HG03025 (cell line): ENCODE data around the gene EPHA10.
"Not testable (repeated sequence)": the region's sequence is repeated elsewhere in the genome, so short reads cannot be mapped to it uniquely, and the experiment has no call there.

ENCODE experiments used
- ATAC-seq: cut with Tn5 transposase; IDR thresholded peaks from one replicate; pipeline ENCODE4 v1.9.1; 2021; ENCODE audit warnings: mild to moderate bottlenecking, moderate library complexity; ENCODE audit not compliant: unreplicated experiment, low FRiP score

The EPHA10 gene

DNA sequence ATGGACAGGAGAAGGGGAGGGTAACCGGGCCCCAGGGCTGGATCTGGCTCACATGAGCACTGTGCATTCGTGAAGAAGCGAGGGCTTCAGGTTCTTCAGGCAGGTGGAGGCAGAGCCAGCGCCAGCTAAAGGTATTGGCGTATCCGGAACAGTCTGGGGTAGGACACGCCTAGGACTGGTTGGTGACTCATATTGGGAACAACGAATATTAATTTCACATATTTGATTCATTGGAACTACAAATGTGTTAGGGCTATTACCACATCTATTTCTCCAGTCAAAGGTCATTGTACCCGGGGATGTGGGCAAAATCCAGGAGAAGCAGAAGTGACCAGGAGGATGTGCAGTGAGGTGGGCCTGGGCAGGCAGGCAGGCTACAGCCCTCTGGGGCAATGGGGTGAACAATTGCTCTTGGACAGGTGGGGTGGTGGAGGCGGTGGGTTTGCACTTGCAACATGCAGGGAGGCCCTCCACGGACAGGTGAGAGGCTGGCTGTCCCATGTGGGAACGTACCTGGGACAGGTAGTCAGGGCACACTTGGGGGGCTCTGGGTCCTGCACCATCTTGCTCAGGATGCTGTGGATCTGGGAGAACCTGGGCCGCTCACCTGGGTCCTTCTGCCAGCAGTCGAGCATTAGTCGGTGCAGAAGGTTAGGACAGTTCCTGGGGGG lies 45.9 kb downstream of the EPHA10 start:
- ATAC-seq, result no peak

GRCh38 chr1:37718181-37718900 lies 46.6 kb downstream of the EPHA10 start:
- no peak for ATAC-seq

- ATAC-seq, result no peak
Measured at GRCh38 chr1:37717631-37718030, 47.3 kb downstream of the EPHA10 start.

- no peak for ATAC-seq
Measured at GRCh38 chr1:37716321-37716720, 48.6 kb downstream of the EPHA10 start.

DNA sequence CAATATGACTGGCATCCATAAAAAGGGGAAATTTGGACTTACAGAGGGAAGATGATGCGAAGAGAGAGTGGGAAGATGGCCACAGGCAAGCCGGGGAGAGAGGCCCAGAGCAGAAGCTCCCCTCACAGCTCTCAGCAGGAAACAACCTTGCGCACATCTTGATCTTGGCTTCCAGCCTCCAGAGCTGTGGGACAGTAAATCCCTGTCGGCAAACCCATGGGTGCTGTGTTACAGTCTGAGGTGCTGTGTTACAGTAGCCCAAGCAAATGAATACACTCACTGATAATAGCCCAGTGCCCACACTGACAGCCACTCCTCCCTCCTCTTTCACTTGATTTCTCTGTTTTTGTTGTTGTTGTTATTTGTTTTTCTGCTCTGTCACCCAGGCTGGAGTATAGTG lies 50.2 kb downstream of the EPHA10 start:
- no peak for ATAC-seq

DNA sequence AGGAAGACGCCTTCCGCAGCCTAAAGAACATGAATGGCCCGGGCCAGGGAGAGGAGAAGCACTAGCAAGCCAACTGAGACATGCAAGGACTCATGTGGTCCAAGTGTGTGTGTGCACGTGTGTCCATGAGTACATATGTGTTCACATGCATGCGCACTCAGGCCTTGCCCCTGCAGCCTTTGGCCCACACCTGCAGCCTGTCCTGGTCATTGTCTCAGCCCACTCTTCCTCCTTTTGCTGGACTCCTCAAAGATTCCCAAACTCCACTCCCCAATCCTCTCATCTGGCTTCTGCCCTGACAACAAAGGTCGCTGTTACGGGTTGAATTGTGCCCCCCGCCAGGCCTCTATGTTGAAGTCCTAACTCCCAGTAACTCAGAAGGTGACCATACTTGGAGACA lies 50.7 kb downstream of the EPHA10 start:
- no peak for ATAC-seq

- ATAC-seq, result no peak
Measured at GRCh38 chr1:37708471-37708870, 56.4 kb downstream of the EPHA10 start.

GRCh38 chr1:37705399-37705798 lies 59.5 kb downstream of the EPHA10 start:
- ATAC-seq, result no peak

DNA sequence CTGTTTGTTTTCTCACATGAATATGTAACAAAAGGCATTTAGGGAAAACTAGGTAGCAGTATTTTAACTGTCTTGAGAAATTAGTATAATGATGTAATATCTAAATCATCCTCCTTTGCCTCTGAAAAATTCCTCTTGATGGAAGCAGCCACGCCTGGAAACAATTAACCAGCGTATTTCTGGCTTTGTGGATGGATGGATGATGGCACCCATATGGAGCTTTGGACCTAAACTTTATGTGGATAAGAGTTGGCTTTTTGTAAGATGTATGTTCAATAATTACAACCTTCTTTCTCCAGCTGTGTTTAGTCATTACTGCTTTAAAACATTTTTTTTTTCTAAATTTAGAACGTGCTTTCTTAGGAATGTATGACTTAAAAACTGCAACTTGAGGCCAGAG lies 60.0 kb downstream of the EPHA10 start:
- ATAC-seq, result no peak

DNA sequence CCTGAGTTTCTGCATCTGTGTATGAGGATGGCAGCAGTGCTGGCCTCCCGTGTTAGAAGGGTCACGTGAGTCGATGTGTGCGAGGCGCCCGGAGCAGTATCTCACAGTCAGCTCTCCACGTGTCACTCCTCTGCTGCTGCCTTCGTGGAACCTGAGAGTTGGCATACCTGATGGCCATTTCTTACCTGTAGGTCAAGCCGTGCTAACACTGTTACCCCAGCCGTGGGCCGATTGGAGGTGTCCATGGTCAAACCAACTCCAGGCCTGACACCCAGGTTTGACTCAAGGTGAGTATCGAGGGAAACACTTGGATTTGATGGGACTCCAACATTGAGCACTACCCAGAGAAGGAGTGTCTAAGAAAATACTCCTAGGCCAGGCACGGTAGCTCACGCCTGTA lies 61.9 kb downstream of the EPHA10 start:
- ATAC-seq, result no peak

DNA sequence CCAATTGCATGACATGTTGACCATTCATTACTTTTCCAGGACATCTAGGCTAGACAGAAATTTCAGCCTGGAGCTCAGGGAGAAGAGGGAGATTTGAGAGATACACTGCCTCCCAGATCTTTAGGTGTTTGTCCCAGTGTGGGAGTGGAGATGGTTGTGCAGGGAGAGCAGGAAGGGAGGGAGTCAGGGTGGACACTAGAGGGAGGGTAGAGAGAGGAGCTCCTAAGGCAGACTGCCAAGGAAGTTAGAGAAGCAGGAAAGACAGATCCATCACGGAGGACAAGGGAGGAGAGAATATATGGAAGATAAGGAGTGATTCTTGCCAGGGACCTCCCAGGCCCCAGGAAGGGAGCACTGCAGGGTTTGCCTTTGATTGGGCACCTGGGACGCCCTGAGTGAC lies 63.9 kb downstream of the EPHA10 start:
- ATAC-seq, result no peak

DNA sequence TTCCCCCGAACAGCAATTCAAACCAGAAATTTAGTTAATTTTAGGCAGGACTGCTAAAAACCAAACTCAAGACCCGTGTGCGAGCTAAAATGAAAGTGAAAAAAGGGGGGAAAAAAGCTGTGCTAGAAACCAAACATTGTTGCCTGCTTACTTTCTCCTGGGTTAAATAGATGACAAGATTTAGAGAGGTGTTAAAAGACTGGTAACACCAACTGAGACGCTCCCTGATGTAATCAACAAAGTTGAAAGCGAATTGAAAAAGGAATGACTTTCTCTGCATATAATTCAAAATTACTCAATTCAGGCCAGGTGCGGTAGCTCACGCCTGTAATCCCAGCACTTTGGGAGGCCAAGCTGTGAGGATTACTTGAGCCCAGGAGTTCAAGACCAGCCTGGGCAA lies 65.8 kb downstream of the EPHA10 start:
- no peak for ATAC-seq

DNA sequence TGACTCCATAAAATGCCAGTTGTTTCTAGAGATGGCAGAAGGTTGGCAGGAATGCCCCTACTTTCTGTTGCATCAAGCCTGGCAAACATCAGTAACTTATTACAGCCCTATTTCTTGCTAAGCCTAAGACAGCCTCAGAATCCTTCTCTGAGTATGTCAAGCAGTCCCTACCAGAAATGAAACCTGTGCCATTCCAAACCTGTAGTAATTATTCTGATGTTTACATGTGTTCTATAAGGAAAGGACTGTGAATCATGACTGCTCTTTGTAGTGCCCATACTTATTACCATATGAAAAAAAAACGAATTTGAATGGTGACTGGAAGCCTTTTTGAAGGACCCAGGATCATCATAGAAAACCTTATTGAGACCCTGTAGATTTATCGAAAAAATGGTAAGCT lies 67.2 kb downstream of the EPHA10 start:
- ATAC-seq, result no peak

DNA sequence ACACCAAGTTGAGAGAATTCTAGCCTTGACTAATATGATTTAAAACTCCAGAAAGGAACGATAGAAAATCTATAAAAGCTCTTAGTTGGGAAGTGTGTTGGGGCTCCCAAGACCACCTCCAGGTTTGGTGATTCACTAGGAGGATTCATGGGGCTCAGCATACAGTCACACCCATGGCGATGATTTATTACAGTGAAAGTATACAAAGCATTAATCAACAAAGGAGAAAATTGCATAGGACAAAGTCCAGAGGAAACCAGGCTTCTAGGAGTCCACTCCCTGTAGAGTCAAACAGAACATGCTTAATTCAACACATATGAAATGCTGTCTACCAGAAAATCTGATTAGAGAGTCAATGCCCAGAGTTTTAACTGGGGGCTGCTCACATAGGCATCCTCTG lies 67.8 kb downstream of the EPHA10 start:
- ATAC-seq, result no peak

GRCh38 chr1:37692834-37693175 lies 72.1 kb downstream of the EPHA10 start:
- no peak for ATAC-seq

DNA sequence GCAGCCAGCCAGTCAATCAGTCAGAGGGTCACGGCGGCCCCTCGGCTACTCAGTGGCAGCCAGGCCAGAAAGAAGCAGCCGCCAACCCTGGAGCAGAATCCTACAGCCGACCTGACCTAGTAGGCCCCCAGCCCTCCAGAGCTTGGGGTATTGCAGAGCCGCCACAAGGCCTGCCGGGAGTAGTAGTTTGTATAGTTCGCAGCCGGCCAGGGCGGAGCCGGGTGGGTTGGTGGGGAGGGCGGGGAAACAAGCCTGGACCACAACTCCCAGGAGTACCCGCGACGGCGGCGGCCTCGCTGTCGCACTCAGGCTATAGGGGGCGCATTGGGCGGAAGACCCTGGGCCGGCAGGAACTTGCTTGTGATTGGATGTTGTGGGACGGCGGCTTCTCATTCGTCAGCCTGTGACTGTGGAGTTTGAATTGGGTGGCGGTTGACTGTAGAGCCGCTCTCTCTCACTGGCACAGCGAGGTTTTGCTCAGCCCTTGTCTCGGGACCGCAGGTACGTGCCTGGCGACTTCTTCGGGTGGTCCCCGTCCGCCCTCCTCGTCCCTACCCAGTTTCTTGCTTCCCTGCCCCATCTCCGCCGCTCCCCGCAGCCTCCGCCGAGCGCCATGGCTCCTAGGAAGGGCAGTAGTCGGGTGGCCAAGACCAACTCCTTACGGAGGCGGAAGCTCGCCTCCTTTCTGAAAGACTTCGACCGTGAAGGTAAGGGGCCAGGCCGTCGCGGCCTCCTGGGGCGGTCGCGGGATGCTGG lies 72.7 kb downstream of the EPHA10 start, which contains the start of gene CDCA8:
TSS of gene CDCA8 (plus strand) at position 439 of the 756 bp plus-strand sequence. CDS start at position 614, 175 bp downstream.
- ATAC-seq, result peak; percentile 74

DNA sequence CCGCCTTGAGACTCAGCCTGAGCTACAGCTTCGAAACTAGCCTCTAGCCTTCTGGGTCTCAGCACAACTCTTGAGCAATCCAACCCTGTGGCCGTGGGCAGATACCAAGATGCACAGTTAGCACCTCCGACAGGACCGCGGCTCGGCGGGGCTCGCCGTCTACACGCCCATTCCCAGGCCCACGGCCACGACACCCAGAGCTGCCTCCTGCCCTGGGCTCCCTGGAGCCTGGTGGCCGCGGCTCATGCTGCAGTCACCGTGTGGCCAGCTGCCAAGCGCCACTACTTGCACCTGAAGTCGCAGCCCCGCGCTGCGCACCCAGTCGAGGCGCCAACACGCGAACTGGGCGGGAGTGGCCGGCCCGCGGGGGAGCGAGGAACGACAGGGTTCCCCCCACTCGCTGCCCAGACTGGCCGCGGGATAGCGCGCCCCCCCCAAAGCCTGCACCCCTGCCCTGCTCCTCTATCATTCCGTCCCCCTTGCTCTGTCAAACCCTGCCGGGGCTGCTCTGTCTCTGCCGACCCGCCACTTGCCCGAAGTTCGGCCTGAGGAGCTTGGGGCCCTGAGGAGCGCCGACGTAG lies 73.3 kb downstream of the EPHA10 start:
- ATAC-seq, result peak; percentile 8

GRCh38 chr1:37688926-37689325 lies 76.0 kb downstream of the EPHA10 start:
- ATAC-seq, result no peak

DNA sequence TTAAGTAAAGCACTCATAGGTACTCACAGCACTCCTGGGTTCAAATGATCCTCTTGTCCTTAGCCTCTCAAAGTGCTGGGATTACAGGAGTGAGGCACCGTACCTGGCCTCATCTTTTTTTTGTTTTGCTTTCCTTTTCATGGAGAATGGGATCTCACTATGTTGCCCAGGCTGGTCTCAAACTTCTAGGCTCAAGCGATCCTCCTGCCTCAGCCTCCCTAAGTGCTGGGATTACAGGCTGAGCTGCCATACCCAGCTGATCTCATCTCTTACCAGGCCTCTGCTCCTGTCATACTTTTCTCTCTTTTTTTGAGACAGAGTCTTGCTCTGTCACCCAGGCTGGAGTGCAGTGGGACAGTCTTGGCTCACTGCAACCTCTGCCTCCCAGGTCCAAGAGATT lies 77.2 kb downstream of the EPHA10 start:
- not testable (repeated sequence) for ATAC-seq

- no peak for ATAC-seq
Measured at GRCh38 chr1:37685722-37686121, 79.2 kb downstream of the EPHA10 start.

DNA sequence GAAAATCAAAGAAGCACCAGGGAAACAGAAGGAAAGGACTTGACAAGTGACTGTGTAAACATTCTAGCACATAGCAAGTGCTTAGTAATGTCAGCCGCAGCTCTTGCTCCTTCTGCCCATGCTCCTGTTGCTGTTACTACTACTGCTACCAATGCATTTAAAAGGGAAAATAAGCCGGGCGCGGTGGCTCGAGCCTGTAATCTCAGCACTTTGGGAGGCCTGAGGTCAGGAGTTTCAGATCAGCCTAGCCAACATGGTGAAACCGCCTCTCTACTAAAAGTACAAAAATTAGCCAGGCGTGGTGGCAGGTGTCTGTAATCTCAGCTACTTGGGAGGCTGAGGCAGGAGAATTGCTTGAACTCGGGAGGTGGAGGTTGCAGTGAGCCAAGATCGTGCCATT lies 80.7 kb downstream of the EPHA10 start:
- ATAC-seq, result not testable (repeated sequence)
